ENCODE results near the gene CLC.
"Not testable (repeated sequence)": the region's sequence is repeated elsewhere in the genome, so short reads cannot be mapped to it uniquely, and the experiment has no call there.

The CLC gene

GRCh38 chr19:39698535-39698934 lies 39.3 kb downstream of the CLC start:
- no peak overlapping the region for H3K4me3 ChIP-seq (ENCODE audit: low read length)
- no peak for TF ChIP-seq CTCF (IDR thresholded peaks at IDR 0.05; ENCODE audit: insufficient read depth, low read depth, low read length, missing control alignments)
- DNase-seq (ENCODE audit: low read depth) = no peak

- no peak overlapping the region for H3K4me3 ChIP-seq (ENCODE audit: low read length)
- no peak for TF ChIP-seq CTCF (IDR thresholded peaks at IDR 0.05; ENCODE audit: insufficient read depth, low read depth, low read length, missing control alignments)
- DNase-seq (ENCODE audit: low read depth) = peak; percentile 45
Observed at GRCh38 chr19:39696387-39696786, 41.4 kb downstream of the CLC start.

GRCh38 chr19:39695759-39696158 lies 42.1 kb downstream of the CLC start:
- DNase-seq (ENCODE audit: low read depth) = no peak

GRCh38 chr19:39692822-39693221 lies 45.0 kb downstream of the CLC start:
- DNase-seq (ENCODE audit: low read depth) = no peak
- no peak for TF ChIP-seq CTCF (IDR thresholded peaks at IDR 0.05; ENCODE audit: insufficient read depth, low read depth, low read length, missing control alignments)
- no peak overlapping the region for H3K4me3 ChIP-seq (ENCODE audit: low read length)

More at GRCh38 chr19:39695759-39696158, 42.1 kb downstream of the CLC start:
- no peak for TF ChIP-seq CTCF (IDR thresholded peaks at IDR 0.05; ENCODE audit: insufficient read depth, low read depth, low read length, missing control alignments)
- no peak overlapping the region for H3K4me3 ChIP-seq (ENCODE audit: low read length)

- DNase-seq (ENCODE audit: low read depth) = peak; percentile 13
- no peak for TF ChIP-seq CTCF (IDR thresholded peaks at IDR 0.05; ENCODE audit: insufficient read depth, low read depth, low read length, missing control alignments)
- no peak overlapping the region for H3K4me3 ChIP-seq (ENCODE audit: low read length)
Observed at GRCh38 chr19:39692166-39692565, 45.7 kb downstream of the CLC start.

- DNase-seq (ENCODE audit: low read depth); H3K4me3 ChIP-seq (ENCODE audit: low read length): not testable (repeated sequence)
Observed at GRCh38 chr19:39688637-39689036, 49.2 kb downstream of the CLC start.

GRCh38 chr19:39686739-39687138 lies 51.1 kb downstream of the CLC start:
- H3K4me3 ChIP-seq (ENCODE audit: low read length) = no peak overlapping the region
- DNase-seq (ENCODE audit: low read depth) = no peak
- TF ChIP-seq CTCF (IDR thresholded peaks at IDR 0.05; ENCODE audit: insufficient read depth, low read depth, low read length, missing control alignments) = no peak

- DNase-seq (ENCODE audit: low read depth) = no peak
- TF ChIP-seq CTCF (IDR thresholded peaks at IDR 0.05; ENCODE audit: insufficient read depth, low read depth, low read length, missing control alignments) = no peak
Observed at GRCh38 chr19:39684267-39684666, 53.6 kb downstream of the CLC start.

More at GRCh38 chr19:39684267-39684666, 53.6 kb downstream of the CLC start:
- no peak overlapping the region for H3K4me3 ChIP-seq (ENCODE audit: low read length)
